DOHH2 (cell line): ENCODE data around the gene KIAA1549.

Experiments used
- H3F3A ChIP-seq: fragments of 200-600 bp; sonication (generic), shearing (Covaris generic); 2 replicates; pipeline ENCODE4 v1.6.0; 2016; ENCODE audit warnings: antibody characterized with exemption, mild to moderate bottlenecking; ENCODE audit not compliant: control insufficient read depth, insufficient read depth
- H3K27ac ChIP-seq: fragments of 200-600 bp; sonication (generic); 2 replicates; pipeline ENCODE4 v1.5.1; 2014; ENCODE audit warnings: low read depth, mild to moderate bottlenecking, low read length, moderate library complexity
- H3K27me3 ChIP-seq: fragments of 200-600 bp; sonication (generic); 2 replicates; pipeline ENCODE4 v1.6.1; 2014; ENCODE audit warnings: mild to moderate bottlenecking, low read length, mixed read lengths; ENCODE audit not compliant: control insufficient read depth
- H3K36me3 ChIP-seq: fragments of 200-600 bp; sonication (generic); 2 replicates; pipeline ENCODE4 v1.6.1; 2014; ENCODE audit warnings: mild to moderate bottlenecking, low read length, moderate library complexity, mixed read lengths; ENCODE audit not compliant: control insufficient read depth
- H3K4me1 ChIP-seq: fragments of 200-600 bp; sonication (generic); 2 replicates; pipeline ENCODE4 v1.6.1; 2014; ENCODE audit warnings: mild to moderate bottlenecking, low read length, mixed read lengths; ENCODE audit not compliant: control insufficient read depth
- H3K4me2 ChIP-seq: fragments of 200-600 bp; sonication (generic); 2 replicates; pipeline ENCODE4 v1.6.0; 2014; ENCODE audit warnings: mild to moderate bottlenecking, low read length, moderate library complexity
- H3K4me3 ChIP-seq: fragments of 200-600 bp; sonication (generic); 2 replicates; pipeline ENCODE4 v1.5.1; 2014; ENCODE audit warnings: mild to moderate bottlenecking, low read length, mixed read lengths
- H3K79me2 ChIP-seq: fragments of 200-600 bp; sonication (generic); 2 replicates; pipeline ENCODE4 v1.6.1; 2014; ENCODE audit warnings: mild to moderate bottlenecking, low read length, mixed read lengths; ENCODE audit not compliant: control insufficient read depth
- H3K9me2 ChIP-seq: fragments of 200-600 bp; sonication (generic); replicated peaks from 2 replicates; pipeline ENCODE4 v1.6.1; 2014; ENCODE audit warnings: mild to moderate bottlenecking, low read length, mixed read lengths; ENCODE audit not compliant: control insufficient read depth
- H3K9me3 ChIP-seq: fragments of 200-600 bp; sonication (generic); 2 replicates; pipeline ENCODE4 v1.6.1; 2014; ENCODE audit warnings: antibody characterized with exemption, low read length, mixed read lengths; ENCODE audit not compliant: control insufficient read depth, insufficient read depth
- H4K20me1 ChIP-seq: fragments of 200-600 bp; sonication (generic); 2 replicates; pipeline ENCODE4 v1.6.0; 2014; ENCODE audit warnings: low read depth, mild to moderate bottlenecking, antibody characterized with exemption, low read length, moderate library complexity; ENCODE audit not compliant: control insufficient read depth, insufficient read depth
- EZH2phosphoT487 ChIP-seq: fragments of 200-600 bp; sonication (generic); IDR thresholded peaks from 2 replicates; pipeline ENCODE4 v1.6.1; 2017; ENCODE audit warnings: borderline replicate concordance, mild to moderate bottlenecking, antibody characterized with exemption, low read length, moderate library complexity, mixed read lengths
- TF ChIP-seq, protein P1 (sequence below): fragments of 200-600 bp; sonication (generic); IDR thresholded peaks from one replicate; pipeline ENCODE4 v1.5.1; 2014; ENCODE audit warnings: antibody characterized with exemption, mild to moderate bottlenecking, low read depth, low read length; ENCODE audit not compliant: poor library complexity, severe bottlenecking

KIAA1549 gene

DNA sequence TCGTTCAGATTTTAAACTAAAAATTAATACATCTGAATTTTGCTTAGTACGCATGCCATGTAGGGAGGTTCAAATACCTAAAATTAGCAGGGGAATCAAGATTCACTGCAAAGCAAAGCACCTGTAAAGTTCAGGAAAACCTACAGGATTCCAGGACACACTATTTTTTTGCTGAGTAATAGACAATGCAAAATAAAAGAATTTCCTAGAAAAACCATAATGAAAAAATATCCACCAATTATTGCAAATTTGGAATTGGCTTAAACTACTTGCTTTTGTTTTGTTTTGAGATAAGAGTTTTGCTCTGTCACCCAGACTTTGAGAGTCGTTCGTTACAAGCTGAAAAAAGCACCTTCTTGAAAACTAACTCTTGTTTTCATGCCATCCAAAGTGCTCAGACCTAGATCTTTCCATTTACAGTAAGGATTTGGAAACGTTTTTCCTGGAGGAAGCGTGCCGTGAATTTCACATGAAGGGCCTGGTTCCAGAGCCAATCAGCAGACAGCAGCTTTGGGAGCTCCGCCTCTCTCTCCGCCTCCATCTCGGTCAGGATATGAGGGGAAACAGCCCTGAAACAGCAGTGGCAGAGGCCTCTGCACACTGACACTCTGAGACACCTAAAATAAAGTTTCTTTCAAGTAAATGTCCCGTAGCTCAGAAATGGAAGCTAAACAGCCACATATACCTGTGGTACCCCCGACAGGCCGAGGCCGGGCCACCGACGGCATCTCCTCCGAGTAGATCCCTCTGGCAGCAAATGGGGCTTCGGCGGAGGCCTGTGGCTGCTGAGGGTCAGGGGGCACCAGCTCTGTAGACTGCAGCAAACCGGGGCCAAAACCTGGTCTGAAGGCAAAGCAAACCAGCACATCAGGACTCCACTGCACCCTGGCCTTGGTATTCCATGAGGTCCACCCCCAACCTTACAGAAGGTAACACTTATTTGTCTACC, 137.3 kb downstream of the KIAA1549 start:
- TF ChIP-seq, protein P1, sequence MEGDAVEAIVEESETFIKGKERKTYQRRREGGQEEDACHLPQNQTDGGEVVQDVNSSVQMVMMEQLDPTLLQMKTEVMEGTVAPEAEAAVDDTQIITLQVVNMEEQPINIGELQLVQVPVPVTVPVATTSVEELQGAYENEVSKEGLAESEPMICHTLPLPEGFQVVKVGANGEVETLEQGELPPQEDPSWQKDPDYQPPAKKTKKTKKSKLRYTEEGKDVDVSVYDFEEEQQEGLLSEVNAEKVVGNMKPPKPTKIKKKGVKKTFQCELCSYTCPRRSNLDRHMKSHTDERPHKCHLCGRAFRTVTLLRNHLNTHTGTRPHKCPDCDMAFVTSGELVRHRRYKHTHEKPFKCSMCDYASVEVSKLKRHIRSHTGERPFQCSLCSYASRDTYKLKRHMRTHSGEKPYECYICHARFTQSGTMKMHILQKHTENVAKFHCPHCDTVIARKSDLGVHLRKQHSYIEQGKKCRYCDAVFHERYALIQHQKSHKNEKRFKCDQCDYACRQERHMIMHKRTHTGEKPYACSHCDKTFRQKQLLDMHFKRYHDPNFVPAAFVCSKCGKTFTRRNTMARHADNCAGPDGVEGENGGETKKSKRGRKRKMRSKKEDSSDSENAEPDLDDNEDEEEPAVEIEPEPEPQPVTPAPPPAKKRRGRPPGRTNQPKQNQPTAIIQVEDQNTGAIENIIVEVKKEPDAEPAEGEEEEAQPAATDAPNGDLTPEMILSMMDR, result no peak
- TF ChIP-seq EZH2phosphoT487, result no peak
- Histone ChIP-seq H3K9me3 (no peaks in the 10 kb centered on the region), H3K27me3 (no peaks in the 10 kb centered on the region), H3K36me3 (no peaks in the 10 kb centered on the region), H4K20me1 (no peaks in the 10 kb centered on the region), H3K27ac (no peak overlapping the region), H3K4me1 (no peaks in the 10 kb centered on the region), H3K79me2 (no peaks in the 10 kb centered on the region), H3F3A (no peaks in the 10 kb centered on the region), H3K9me2 (no peaks in the 10 kb centered on the region), H3K4me2 (no peak overlapping the region), H3K4me3 (no peak overlapping the region)

DNA sequence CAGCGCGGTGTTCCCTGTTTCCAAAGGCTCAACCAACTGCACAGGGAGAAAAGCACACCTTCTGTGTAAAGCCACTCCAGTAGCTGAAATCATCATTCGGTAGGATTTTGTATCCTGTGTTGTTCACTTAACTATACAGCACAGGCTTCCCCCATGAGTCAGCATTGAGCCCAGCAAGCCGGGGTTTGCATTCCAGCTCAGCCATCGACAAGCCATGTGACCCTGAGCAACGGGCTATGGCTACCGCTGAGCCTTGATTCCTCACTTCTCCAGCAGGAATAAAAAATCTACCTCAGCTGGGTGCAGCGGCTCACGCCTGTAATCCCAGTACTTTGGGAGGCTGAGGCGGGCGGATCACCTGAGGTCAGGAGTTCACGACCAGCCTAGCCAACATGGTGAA, 139.1 kb downstream of the KIAA1549 start:
- TF ChIP-seq, protein P1, result no peak
- TF ChIP-seq EZH2phosphoT487, result no peak
- H3K27ac ChIP-seq, result no peak overlapping the region

DNA sequence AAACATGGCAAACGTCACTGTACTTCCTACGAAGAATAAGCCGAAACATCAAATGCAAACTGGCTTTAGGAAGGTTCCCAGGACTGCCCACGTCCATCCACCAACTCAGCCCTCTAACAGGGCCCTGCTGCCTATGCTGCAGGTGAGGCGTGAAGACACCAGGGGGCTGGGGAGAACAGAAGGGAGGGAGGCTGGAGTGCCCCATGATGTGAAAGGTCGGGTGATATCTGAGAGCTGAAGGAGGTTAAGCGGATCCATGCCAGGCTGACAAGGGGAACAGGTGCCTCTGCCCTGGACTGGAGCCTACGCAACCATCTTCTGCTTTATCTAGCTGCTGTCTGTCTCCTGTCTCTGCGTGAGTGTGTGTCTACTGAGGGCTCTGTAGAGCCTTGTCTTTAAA, 143.0 kb downstream of the KIAA1549 start:
- H3K4me1 ChIP-seq, result no peaks in the 10 kb centered on the region
- no peak overlapping the region for H3K4me3 ChIP-seq
- no peaks in the 10 kb centered on the region for H3K36me3 ChIP-seq
- no peaks in the 10 kb centered on the region for H3K27me3 ChIP-seq
- no peak overlapping the region for H3K4me2 ChIP-seq
- H3F3A ChIP-seq, result no peaks in the 10 kb centered on the region
- no peaks in the 10 kb centered on the region for H4K20me1 ChIP-seq
- H3K9me2 ChIP-seq, result no peaks in the 10 kb centered on the region
- H3K27ac ChIP-seq, result no peak overlapping the region
- no peak for TF ChIP-seq EZH2phosphoT487
- TF ChIP-seq, protein P1, result no peak
- H3K9me3 ChIP-seq, result no peaks in the 10 kb centered on the region
- no peaks in the 10 kb centered on the region for H3K79me2 ChIP-seq

More for the DNA sequence above, 139.1 kb downstream of the KIAA1549 start:
- no peaks in the 10 kb centered on the region for H3K9me3 ChIP-seq
- H3K79me2 ChIP-seq, result no peaks in the 10 kb centered on the region
- H3K27me3 ChIP-seq, result no peaks in the 10 kb centered on the region
- H3K36me3 ChIP-seq, result no peaks in the 10 kb centered on the region
- no peaks in the 10 kb centered on the region for H4K20me1 ChIP-seq
- no peaks in the 10 kb centered on the region for H3F3A ChIP-seq
- no peak overlapping the region for H3K4me2 ChIP-seq
- no peaks in the 10 kb centered on the region for H3K9me2 ChIP-seq
- no peak overlapping the region for H3K4me3 ChIP-seq
- no peaks in the 10 kb centered on the region for H3K4me1 ChIP-seq
